PC-9 (cell line): ENCODE measurements around the gene UAP1L1.

Experiments
- CTCF ChIP-seq: fragments of 200-600 bp; sonication (generic); conservative IDR thresholded peaks from 2 replicates; pipeline ENCODE4 v1.6.1; 2017; ENCODE audit warnings: mixed run types, antibody characterized with exemption, mild to moderate bottlenecking, moderate library complexity
- EZH2 ChIP-seq: fragments of 200-600 bp; sonication (generic); IDR thresholded peaks from 2 replicates; pipeline ENCODE4 v1.8.0; 2017; ENCODE audit warnings: antibody characterized with exemption, low read depth

GRCh38 chr9:137126786-137127185, 49.5 kb downstream of the UAP1L1 start:
- no peak for TF ChIP-seq CTCF
- no peak for TF ChIP-seq EZH2
